HG02763 (cell line): ENCODE results near the gene INPP4B.
"Not testable (repeated sequence)": the region's sequence is repeated elsewhere in the genome, so short reads cannot be mapped to it uniquely, and the experiment has no call there.

Experiments
- ATAC-seq: cut with Tn5 transposase; IDR thresholded peaks from one replicate; pipeline ENCODE4 v1.9.1; 2021; ENCODE audit warnings: mild to moderate bottlenecking, moderate library complexity; ENCODE audit not compliant: unreplicated experiment

INPP4B gene

DNA sequence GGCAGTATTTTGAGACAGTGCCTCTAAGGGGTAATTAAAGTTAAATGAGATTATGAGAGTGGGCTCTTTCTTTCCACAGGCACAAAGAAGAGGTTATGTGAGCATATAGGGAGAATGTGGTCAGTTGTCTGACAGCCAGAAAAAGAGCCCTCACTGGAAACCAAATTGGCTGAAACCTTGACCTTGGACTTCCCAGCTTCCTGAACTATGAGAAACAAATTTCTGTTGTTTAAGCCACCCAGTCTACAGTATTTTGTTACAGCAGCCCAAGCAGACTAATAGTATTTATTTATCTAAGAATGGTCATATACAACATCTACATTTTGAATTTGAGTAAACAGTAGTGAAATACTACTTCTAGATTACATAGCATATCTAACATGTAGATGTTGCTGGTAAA, 736.0 kb downstream of the INPP4B start:
- no peak for ATAC-seq

- ATAC-seq: no peak
Measured at GRCh38 chr4:142104041-142104440, 742.1 kb downstream of the INPP4B start.

DNA sequence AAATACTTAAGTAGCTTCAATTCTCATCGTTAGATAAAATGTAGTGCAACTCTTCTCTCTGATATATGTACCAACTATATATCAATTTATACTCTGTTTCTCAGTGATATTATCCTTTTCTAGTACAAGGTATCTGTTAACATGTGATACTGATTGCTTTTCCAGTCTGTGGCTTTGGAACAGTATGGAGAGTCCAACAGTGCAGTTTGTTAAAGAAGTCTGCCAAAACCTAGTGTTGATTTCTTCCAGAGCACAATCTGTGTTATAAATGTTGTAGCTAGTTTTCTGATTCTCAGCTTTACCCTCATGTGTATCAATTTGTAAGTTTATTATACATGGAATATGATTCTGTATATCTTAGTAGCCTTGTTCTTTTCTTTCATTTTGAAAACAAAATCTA, 744.7 kb downstream of the INPP4B start:
- no peak for ATAC-seq

- no peak for ATAC-seq
Measured at GRCh38 chr4:142100941-142101340, 745.2 kb downstream of the INPP4B start.

DNA sequence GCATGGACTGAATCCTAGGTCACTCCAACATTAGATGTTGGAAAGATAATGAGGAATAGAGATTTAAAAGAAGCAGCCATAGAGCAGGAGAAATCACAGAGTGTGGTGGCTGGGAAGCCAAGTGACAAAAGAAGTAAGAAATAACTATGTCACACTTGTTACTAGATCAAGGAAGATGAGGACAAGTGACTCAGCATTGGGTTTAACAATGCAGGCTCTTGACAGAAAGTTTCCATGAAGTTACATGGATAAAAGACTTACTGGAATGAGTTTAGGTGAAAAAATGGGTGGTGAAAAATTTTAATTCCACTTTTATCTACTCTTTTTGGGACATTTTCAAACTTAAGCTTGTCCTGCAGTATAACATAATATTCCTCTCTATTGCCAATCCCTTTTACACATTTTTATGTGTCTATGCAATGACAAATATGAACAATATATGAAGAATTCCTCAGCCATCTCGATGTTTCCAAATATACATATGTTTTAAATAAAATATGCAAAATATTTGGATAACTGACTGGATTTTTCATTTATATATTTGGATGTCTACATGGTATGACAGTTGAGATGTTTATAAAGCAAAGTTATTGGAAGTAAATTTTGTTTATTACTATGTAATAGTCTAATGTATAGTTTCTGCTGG, 747.1 kb downstream of the INPP4B start:
- no peak for ATAC-seq

- no peak for ATAC-seq
Measured at GRCh38 chr4:142098380-142098779, 747.7 kb downstream of the INPP4B start.

DNA sequence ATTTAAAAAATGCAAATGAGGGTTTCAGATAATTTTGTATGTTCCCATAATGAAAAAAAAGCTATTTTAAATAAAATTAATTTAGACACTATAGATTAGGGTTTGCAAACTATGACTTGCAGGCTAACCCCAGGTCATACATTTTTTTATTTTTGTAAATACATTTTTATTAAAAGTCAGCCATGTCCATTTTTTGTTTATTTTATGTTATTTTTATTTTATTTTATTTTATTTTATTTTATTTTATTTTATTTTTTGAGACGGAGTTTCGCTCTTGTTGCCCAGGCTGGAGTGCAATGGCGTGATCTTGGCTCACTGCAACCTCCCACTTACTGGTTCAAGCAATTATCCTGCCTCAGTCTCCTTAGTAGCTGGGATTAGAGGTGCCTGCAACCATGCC, 749.1 kb downstream of the INPP4B start:
- ATAC-seq: no peak

- no peak for ATAC-seq
Measured at GRCh38 chr4:142095886-142096605, 750.1 kb downstream of the INPP4B start.

DNA sequence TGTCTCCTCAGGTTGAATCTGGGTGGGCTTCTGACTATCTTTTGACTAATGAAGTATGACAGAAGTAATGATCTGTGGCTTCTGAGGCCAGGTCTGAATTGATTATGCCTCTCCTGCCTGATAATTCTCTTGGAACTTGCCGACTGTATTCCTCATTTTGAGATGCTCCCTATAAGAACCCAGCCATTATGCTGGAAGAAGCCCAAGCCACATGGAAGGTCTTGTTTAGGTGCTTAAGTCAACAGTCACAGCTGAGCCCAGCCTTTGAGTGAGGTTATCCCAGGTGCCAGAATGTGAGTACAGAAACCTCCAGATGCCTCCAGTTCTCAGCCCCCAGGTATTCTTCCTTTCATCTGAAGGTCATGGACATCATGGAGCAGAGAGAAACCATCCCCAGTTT, 753.2 kb downstream of the INPP4B start:
- no peak for ATAC-seq

DNA sequence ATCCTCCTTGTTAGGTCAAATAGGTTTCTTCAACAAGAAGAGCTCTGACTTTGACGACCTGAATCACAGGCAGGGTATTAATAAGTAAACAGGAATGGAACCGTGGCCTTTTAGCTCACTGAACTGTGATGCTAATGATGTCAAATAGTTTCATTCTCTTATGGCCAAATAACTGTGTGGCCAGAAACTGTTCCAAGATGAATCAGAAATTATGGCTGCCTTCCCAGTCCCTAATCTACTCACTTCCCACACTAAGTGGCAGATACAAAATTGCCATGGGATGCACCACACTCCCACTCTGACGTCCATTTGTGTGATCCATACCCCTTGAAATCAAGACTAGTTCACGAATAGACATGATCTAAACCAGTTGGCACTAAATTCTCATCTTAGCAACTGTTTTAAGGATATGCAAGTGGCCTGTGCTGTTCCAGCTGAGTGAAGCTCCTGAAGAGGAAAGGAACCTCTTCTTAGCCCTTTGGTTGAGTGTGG, 754.4 kb downstream of the INPP4B start:
- no peak for ATAC-seq

GRCh38 chr4:142091085-142091513, 755.0 kb downstream of the INPP4B start:
- no peak for ATAC-seq

DNA sequence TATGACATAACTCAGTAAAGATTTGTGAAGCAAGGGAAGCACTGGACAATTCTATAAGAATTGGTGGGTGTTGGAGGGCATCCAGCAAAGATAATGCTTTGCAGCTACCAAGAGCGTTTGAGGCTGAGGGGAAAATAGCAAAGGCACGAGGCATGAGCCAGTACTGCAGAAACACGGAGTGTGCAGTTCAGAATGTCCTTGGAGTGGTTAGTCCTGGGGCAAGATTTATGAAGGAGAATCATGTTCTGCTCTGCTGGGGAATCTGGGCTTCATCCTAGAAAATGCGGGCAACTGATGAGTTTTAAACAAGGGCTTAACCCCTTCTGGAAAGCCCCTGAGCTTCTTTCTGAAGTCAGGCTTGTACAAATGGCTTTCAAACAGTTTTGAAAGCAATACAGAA, 757.2 kb downstream of the INPP4B start:
- no peak for ATAC-seq

DNA sequence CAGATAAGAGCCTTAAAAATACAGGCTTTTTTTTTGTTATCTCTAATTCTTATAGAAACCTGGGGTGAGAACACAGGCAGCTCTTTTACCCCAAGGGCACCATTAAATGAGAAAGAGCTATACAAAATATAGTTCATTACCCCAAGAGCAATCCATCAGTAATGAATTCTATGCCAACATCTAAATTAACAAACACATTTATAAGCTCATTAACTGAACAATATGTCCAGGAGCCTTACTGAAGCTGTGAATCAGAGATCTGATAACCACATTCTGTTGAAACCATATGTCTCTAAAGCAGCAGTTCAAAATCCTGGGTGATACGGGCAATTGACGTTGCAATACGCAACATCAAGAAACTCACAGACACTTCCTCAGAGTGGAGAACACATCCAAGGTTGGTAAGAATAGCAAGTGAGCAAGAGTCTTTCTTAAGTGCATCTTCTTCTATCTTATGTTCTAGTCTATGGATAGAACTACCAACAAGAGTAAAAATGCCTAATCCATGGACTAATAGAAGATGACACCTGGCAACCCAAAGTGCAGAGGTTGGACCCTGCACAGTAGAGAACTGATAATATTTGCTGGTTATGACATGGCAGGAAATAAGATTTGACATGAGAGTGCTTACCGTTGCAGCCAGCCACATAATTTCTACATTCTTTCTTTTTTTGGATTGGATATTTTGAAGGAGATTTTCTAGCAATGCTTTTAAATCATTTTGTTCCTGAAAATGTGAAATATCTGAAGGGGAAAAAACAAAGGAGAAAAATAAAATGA, 760.4 kb downstream of the INPP4B start:
- ATAC-seq: no peak

- ATAC-seq: no peak
Measured at GRCh38 chr4:142083264-142083663, 762.8 kb downstream of the INPP4B start.

- ATAC-seq: no peak
Measured at GRCh38 chr4:142081025-142081424, 765.1 kb downstream of the INPP4B start.

GRCh38 chr4:142079959-142080358, 766.1 kb downstream of the INPP4B start:
- no peak for ATAC-seq

DNA sequence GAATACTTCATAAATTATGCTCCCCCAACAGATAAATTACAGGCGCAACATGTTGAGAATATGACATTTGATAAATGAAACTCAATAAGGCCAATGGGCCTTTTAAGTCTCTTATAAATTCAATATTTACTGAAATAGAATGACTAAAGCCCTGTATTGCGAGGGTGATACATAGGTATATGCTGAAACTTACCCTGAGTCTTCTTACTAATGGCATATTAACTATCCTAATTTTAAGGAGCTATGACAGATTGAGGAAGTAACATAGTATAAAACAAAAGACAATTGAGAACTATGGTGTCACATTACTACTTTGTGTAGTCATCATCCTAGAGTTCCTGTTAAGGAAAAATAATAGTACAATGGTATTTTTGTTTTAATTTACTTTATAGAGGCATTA, 769.1 kb downstream of the INPP4B start:
- no peak for ATAC-seq

DNA sequence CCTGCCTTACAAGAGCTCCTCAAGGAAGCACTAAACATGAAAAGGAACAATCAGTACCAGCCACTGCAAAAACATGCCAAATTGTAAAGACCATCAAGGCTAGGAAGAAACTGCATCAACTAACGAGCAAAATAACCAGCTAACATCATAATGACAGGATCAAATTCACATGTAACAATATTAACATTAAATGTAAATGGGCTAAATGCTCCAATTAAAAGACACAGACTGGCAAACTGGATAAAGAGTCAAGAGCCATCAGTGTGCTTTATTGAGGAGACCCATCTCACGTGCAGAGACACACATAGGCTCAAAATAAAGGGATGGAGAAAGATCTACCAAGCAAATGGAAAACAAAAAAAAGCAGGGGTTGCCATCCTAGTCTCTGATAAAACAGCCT, 777.8 kb downstream of the INPP4B start:
- ATAC-seq: not testable (repeated sequence)

DNA sequence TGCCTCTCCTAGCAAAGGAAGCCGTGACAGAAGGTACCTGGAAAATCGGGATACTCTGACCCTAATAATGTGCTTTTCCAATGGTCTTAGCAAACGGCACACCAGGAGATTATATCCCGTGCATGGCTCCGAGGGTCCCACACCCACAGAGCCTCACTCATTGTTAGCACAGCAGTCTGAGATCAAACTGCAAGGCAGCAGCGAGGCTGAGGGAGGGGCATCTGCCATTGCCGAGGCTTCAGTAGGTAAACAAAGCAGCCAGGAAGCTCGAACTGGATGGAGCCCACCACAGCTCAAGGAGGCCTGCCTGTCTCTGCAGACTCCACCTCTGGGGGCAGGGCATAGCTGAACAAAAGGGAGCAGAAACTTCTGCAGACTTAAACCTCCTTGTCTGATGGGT, 779.5 kb downstream of the INPP4B start:
- ATAC-seq: not testable (repeated sequence)

DNA sequence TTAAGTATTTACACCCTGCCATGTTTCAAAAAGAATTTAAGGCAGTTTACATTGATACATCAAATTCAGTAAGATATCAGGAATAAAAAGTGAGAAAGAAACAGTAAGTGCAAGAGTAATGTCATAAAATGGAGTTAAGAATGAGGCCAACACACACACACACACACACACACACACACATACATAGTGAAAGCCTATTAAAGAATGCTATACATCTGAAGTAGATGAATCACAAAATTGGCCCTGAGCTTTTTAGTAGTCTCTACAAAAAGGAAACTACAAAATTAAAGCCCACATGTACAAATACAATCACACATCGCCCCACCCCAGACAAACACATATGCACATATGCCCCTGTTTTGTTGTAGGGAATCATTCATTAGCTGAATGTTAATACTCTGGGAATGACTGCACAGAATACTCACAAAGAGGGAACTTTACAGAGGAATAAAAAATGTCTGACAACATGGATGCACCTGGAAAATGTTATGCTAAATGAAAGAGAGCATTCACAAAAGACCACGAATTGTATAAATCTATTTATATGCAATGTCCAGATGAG, 780.9 kb downstream of the INPP4B start:
- ATAC-seq: no peak

- ATAC-seq: no peak
Measured at GRCh38 chr4:142064181-142064580, 781.9 kb downstream of the INPP4B start.
